ENCODE measurements around the gene THEM4. TPM values are rescaled to one million over a fixed set of nuclear protein-coding genes. Genes with fewer than 3 reads are reported as not detected.
A peak's percentile ranks its signal among the peaks of the same experiment; 100 is the strongest.

The THEM4 gene
- total and polyA plus RNA-seq, 2 experiments from 2014 or later: 20.2 to 24.8 TPM

- 61% methylated on average over 18 of the region's 21 CpGs for WGBS (ENCODE audit: low lambda C conversion rate, missing lambda C conversion rate)
- Histone ChIP-seq H3K36me3 (replicated peaks; ENCODE audit: insufficient read depth, low read depth) (no peaks in the 10 kb centered on the region), H3K27me3 (no peaks in the 10 kb centered on the region), H3K4me3 (no peak overlapping the region), H3K4me1 (ENCODE audit: insufficient read depth) (no peaks in the 10 kb centered on the region), H3K9me2 (replicated peaks; ENCODE audit: insufficient read depth) (no peaks in the 10 kb centered on the region), H3K9me3 (ENCODE audit: low read depth) (no peaks in the 10 kb centered on the region), H3K27ac (no peak overlapping the region), H2AFZ (no peak overlapping the region), H3K4me2 (no peak overlapping the region), H4K20me1 (ENCODE audit: insufficient read depth, poor library complexity, severe bottlenecking) (no peaks in the 10 kb centered on the region), H3K79me2 (no peaks in the 10 kb centered on the region)
- peak; percentile 38 for DNase-seq (ENCODE audit: low spot score)
- TF ChIP-seq CTCF (IDR thresholded peaks at IDR 0.05; ENCODE audit: poor library complexity) (no peak), EZH2 (IDR thresholded peaks at IDR 0.05; ENCODE audit: borderline replicate concordance) (no peak), EZH2phosphoT487 (IDR thresholded peaks at IDR 0.05; ENCODE audit: low read depth, severe bottlenecking, unreplicated experiment) (no peak)
Observed at GRCh38 chr1:151825751-151826660, 83.3 kb downstream of the THEM4 start.

- Histone ChIP-seq H3K9me2 (replicated peaks; ENCODE audit: insufficient read depth) (no peaks in the 10 kb centered on the region), H3K4me1 (ENCODE audit: insufficient read depth) (no peaks in the 10 kb centered on the region), H3K4me3 (no peak overlapping the region), H3K79me2 (no peaks in the 10 kb centered on the region), H3K36me3 (replicated peaks; ENCODE audit: insufficient read depth, low read depth) (no peaks in the 10 kb centered on the region), H4K20me1 (ENCODE audit: insufficient read depth, poor library complexity, severe bottlenecking) (no peaks in the 10 kb centered on the region), H3K27me3 (no peaks in the 10 kb centered on the region), H3K4me2 (no peak overlapping the region), H3K9me3 (ENCODE audit: low read depth) (no peaks in the 10 kb centered on the region), H3K27ac (no peak overlapping the region), H2AFZ (no peak overlapping the region)
- 78% methylated on average over 9 of the region's 9 CpGs for WGBS (ENCODE audit: low lambda C conversion rate, missing lambda C conversion rate)
- no peak for DNase-seq (ENCODE audit: low spot score)
- no peak for TF ChIP-seq EZH2 (IDR thresholded peaks at IDR 0.05; ENCODE audit: borderline replicate concordance)
- no peak for TF ChIP-seq EZH2phosphoT487 (IDR thresholded peaks at IDR 0.05; ENCODE audit: low read depth, severe bottlenecking, unreplicated experiment)
- no peak for TF ChIP-seq CTCF (IDR thresholded peaks at IDR 0.05; ENCODE audit: poor library complexity)
Observed at GRCh38 chr1:151825204-151825603, 84.1 kb downstream of the THEM4 start.

Small RNA genes within 50 kb of the gene (small RNA-seq; reads per million reads assigned to genes)
- not detected for gene RF00019

Other genes starting within 250 kb of the THEM4 start
- 1.2 and 2.1 TPM in 2 replicates for gene CELF3, start 192.7 kb downstream of the THEM4 start, total RNA-seq
- 0.85 and 1.1 TPM in 2 replicates for gene CELF3, start 192.7 kb downstream of the THEM4 start, polyA plus RNA-seq
- gene RIIAD1, start 188.0 kb downstream of the THEM4 start, total RNA-seq: 7.9 TPM in 1 of 2 replicates, not detected in the other
- 2.3 TPM in 1 of 2 replicates, not detected in the other for gene RIIAD1, start 188.0 kb downstream of the THEM4 start, polyA plus RNA-seq
- gene MRPL9, start 146.0 kb downstream of the THEM4 start, total RNA-seq: 50.3 and 68.8 TPM in 2 replicates
- 72.5 and 88.0 TPM in 2 replicates for gene MRPL9, start 146.0 kb downstream of the THEM4 start, polyA plus RNA-seq
- 3.4 and 3.8 TPM in 2 replicates for gene TDRKH, start 119.0 kb downstream of the THEM4 start, total RNA-seq
- 1.6 and 1.8 TPM in 2 replicates for gene TDRKH, start 119.0 kb downstream of the THEM4 start, polyA plus RNA-seq
- not detected in 2 replicates for gene LINGO4, start 104.1 kb downstream of the THEM4 start, total RNA-seq
- gene LINGO4, start 104.1 kb downstream of the THEM4 start, polyA plus RNA-seq: not detected in 2 replicates
- gene RORC, start 77.7 kb downstream of the THEM4 start, total RNA-seq: 1.2 and 1.3 TPM in 2 replicates
- 0.60 TPM in 1 of 2 replicates, not detected in the other for gene RORC, start 77.7 kb downstream of the THEM4 start, polyA plus RNA-seq
- 0.72 TPM in 1 of 2 replicates, not detected in the other for gene C2CD4D, start 69.7 kb downstream of the THEM4 start, total RNA-seq
- gene C2CD4D, start 69.7 kb downstream of the THEM4 start, polyA plus RNA-seq: 0.96 and 1.1 TPM in 2 replicates
- gene THEM5, start 55.8 kb downstream of the THEM4 start, total RNA-seq: not detected in 2 replicates
- 0.21 and 0.32 TPM in 2 replicates for gene THEM5, start 55.8 kb downstream of the THEM4 start, polyA plus RNA-seq
- 408 and 485 TPM in 2 replicates for gene S100A10, start 84.3 kb upstream of the THEM4 start, total RNA-seq
- 3,367 and 3,493 TPM in 2 replicates for gene S100A10, start 84.3 kb upstream of the THEM4 start, polyA plus RNA-seq
- gene S100A11, start 127.5 kb upstream of the THEM4 start, total RNA-seq: 258 and 295 TPM in 2 replicates
- gene S100A11, start 127.5 kb upstream of the THEM4 start, polyA plus RNA-seq: 1,491 and 1,531 TPM in 2 replicates
- not detected in 2 replicates for gene TCHHL1, start 179.6 kb upstream of the THEM4 start, total RNA-seq
- gene TCHHL1, start 179.6 kb upstream of the THEM4 start, polyA plus RNA-seq: not detected in 2 replicates
- gene TCHH, start 205.9 kb upstream of the THEM4 start, total RNA-seq: not detected in 2 replicates
- 0.12 TPM in 1 of 2 replicates, not detected in the other for gene TCHH, start 205.9 kb upstream of the THEM4 start, polyA plus RNA-seq
- gene RPTN, start 249.7 kb upstream of the THEM4 start, total RNA-seq: not detected in 2 replicates
- gene RPTN, start 249.7 kb upstream of the THEM4 start, polyA plus RNA-seq: not detected in 2 replicates

All from hepatocyte (in vitro differentiated cells).